SJCRH30 (cell line): Measurements from ENCODE around the gene GALNTL6. TPM values are rescaled to one million over a fixed set of nuclear protein-coding genes. Genes with fewer than 3 reads are reported as not detected.
A peak's percentile ranks its signal among the peaks of the same experiment; 100 is the strongest.
"Not testable (repeated sequence)": the region's sequence is repeated elsewhere in the genome, so short reads cannot be mapped to it uniquely, and the experiment has no call there.

Experiments used
- DNase-seq, 2 experiments: peaks; one replicate each; pipeline ENCODE4 v3.0.0-alpha.2; 2015 to 2020
- H3K27ac ChIP-seq: fragments of 250-450 bp; sonication (Bioruptor Pico); 2 replicates; pipeline ENCODE4 v1.5.1; 2020; ENCODE audit warnings: mild to moderate bottlenecking, moderate library complexity
- H3K27me3 ChIP-seq: fragments of 250-450 bp; sonication (Bioruptor Pico); 2 replicates; pipeline ENCODE4 v1.5.1; 2020; ENCODE audit warnings: mild to moderate bottlenecking, moderate library complexity
- H3K36me3 ChIP-seq: fragments of 250-450 bp; sonication (Bioruptor Pico); 2 replicates; pipeline ENCODE4 v1.5.1; 2020; ENCODE audit warnings: mild to moderate bottlenecking, moderate library complexity
- H3K4me1 ChIP-seq: fragments of 250-450 bp; sonication (Bioruptor Pico); 2 replicates; pipeline ENCODE4 v1.5.1; 2020; ENCODE audit warnings: mild to moderate bottlenecking, moderate library complexity
- H3K4me3 ChIP-seq: fragments of 250-450 bp; sonication (Bioruptor Pico); 2 replicates; pipeline ENCODE4 v1.5.1; 2020; ENCODE audit warnings: mild to moderate bottlenecking, moderate library complexity
- H3K9me3 ChIP-seq: fragments of 250-450 bp; sonication (Bioruptor Pico); replicated peaks from 2 replicates; pipeline ENCODE4 v1.5.1; 2020; ENCODE audit warnings: mild to moderate bottlenecking, moderate library complexity
- total RNA-seq: library from RNA; depleted of rRNA; stranded (reverse); fragments of >200 nt; shearing (Covaris generic); gene quantifications from 2 replicates; pipeline ENCODE4 v1.2.3, GENCODE V29; 2014

GALNTL6 gene
- total RNA-seq, 1 experiment from 2014 or later: 0.36 TPM

DNA sequence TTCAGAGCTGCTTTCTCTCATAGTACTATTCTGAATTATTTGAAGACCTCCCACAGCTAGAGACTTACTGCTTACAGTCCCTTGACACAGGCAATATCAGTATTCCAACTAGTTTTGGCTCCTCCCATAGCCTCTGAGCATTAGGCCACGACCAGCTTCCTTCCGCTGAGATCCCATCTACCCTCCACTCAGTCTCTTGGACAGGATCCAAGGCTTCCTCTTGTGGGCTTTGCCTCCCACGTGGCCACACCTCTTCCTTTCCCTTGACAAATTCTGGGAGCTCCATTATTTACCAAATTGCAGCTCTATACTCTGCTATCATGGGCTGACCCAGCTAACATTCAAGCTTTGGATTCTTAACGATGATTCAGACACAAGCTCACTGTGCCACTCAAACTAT is 885.1 kb downstream of the GALNTL6 start:
- H3K4me1 ChIP-seq: no peaks in the 10 kb centered on the region
- H3K9me3 ChIP-seq: no peaks in the 10 kb centered on the region
- peak in 1 of 2 experiments; percentile 35 for DNase-seq
- no peak overlapping the region for H3K4me3 ChIP-seq
- H3K27me3 ChIP-seq: no peaks in the 10 kb centered on the region
- H3K36me3 ChIP-seq: no peaks in the 10 kb centered on the region
- no peak overlapping the region for H3K27ac ChIP-seq

DNA sequence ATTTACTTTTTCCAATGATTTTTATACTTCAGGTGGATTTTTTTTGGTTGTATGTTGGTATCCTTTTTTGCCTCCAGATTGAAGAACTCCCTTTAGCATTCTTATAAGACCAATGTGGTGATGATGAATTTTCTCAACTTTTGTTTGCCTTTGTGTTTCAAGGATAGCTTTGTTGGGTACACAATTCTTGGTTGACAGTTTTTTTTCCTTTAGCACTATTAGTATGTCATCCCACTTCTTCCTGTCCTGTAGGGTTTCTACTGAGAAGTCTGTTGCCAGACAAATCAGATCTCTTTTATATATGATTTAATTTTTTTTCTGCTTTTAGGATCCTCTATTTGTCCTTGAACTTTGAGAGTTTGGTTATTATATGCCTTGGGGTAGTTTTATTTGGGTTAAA is 892.4 kb downstream of the GALNTL6 start:
- H3K4me1 ChIP-seq: no peaks in the 10 kb centered on the region
- no peak overlapping the region for H3K4me3 ChIP-seq
- H3K36me3 ChIP-seq: no peaks in the 10 kb centered on the region
- no peaks in the 10 kb centered on the region for H3K9me3 ChIP-seq
- no peak for DNase-seq
- no peaks in the 10 kb centered on the region for H3K27me3 ChIP-seq
- H3K27ac ChIP-seq: no peak overlapping the region

DNA sequence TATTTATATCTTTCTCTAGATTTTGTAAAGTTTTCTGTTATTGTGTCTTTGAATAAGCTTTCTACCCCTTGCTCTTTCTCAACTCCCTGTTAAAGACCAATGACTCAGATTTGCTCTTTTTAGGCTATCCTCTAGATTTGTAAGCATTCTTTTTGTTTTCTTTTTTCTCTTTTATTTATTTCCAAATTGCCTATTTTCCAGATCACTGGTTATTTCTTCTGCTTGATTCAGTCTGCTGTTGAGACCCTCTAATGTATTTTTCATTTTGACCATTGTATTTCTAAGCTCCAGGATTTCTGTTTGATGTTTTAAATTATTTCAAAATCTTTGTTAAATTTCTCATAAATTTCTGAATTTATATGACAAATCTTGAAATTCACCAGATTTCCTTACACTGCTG is 892.8 kb downstream of the GALNTL6 start:
- Histone ChIP-seq H3K36me3 (no peaks in the 10 kb centered on the region), H3K4me1 (no peaks in the 10 kb centered on the region), H3K27ac (no peak overlapping the region), H3K9me3 (no peaks in the 10 kb centered on the region), H3K27me3 (no peaks in the 10 kb centered on the region), H3K4me3 (no peak overlapping the region)
- no peak for DNase-seq

DNA sequence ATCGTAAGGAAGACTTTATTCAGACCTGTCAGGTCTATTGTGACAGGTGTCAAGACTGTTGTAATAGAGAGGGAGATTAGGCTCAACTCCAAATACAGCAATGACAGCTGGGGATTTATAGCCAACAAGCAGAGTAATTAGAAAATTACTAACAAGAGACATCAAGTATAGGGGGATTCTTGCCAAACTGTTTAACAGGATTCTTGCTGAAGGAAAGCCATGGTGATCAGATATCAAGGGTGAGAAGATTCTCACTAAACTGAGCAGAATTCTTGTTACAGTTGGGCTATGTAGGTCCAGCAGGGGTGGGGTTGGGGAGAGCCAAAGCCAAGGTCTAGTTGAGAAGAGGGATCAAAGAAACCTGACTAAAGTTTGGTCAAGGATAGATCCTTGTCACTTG is 894.4 kb downstream of the GALNTL6 start:
- no peaks in the 10 kb centered on the region for H3K4me1 ChIP-seq
- DNase-seq: no peak
- H3K9me3 ChIP-seq: no peaks in the 10 kb centered on the region

DNA sequence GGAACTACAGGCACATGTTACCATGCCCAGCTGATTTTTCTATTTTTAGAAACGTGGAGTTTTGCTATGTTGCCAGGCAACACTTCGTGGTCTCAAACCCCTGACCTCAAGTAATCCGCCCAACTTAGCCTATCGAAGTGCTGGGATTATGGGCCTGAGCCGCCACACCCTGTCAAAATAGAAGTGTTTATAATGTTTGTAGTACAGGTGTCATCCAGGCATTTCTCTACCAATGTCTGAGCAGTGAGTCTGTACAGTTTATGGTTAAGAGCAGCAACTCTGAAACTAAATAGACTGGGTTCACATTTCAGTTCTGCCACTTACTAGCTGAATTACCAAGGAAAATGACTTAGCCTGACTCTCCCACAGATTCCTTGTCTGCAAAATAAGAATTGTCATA is 895.0 kb downstream of the GALNTL6 start:
- peak; percentile 36 to 45 for DNase-seq
- Histone ChIP-seq H3K27me3 (no peaks in the 10 kb centered on the region), H3K9me3 (no peaks in the 10 kb centered on the region), H3K4me1 (no peaks in the 10 kb centered on the region), H3K36me3 (no peaks in the 10 kb centered on the region), H3K27ac (no peak overlapping the region), H3K4me3 (no peak overlapping the region)

More for the DNA sequence above, 894.4 kb downstream of the GALNTL6 start:
- no peak overlapping the region for H3K27ac ChIP-seq
- H3K36me3 ChIP-seq: no peaks in the 10 kb centered on the region
- no peak overlapping the region for H3K4me3 ChIP-seq
- H3K27me3 ChIP-seq: no peaks in the 10 kb centered on the region

DNA sequence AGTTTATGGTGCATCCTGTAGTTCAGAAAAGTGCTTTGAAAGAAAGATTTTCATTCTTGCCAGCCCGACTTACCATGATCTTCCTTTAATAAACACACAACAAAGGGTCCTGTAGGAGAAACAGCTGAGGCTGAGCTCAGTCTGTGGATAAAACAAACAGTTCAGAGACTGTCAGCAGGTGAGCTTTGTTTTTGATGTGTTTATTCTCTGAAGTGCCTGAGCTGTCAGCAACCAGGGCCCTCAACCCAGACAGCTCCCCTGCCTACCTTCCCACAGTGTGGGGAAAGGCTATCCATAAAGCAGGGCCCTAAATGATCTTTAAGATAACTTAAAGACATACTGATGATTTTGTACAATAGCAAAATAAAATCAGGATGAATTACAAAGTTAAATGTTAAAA is 896.2 kb downstream of the GALNTL6 start:
- H3K9me3 ChIP-seq: no peaks in the 10 kb centered on the region
- DNase-seq: no peak
- no peaks in the 10 kb centered on the region for H3K36me3 ChIP-seq
- H3K27ac ChIP-seq: no peak overlapping the region
- no peaks in the 10 kb centered on the region for H3K27me3 ChIP-seq
- H3K4me1 ChIP-seq: no peaks in the 10 kb centered on the region
- no peak overlapping the region for H3K4me3 ChIP-seq

DNA sequence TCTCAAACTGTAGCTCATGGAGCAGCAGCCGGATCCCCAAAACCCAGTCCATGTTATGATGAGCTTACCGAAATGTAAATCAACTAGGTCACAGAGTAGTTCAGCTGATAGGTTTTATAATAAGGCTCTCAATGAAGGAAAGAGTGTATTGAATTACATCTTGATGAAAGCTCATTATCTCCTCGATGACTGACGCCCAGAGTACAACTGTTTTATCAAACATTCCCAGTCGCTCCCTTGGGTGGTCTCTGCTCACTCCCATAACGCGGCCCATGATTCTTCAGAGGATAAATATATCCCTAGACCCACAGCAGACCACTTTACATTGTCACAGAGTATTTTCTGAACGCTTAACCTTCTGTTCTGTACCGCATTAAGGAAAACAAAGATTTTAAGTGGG is 903.1 kb downstream of the GALNTL6 start:
- H3K4me3 ChIP-seq: no peak overlapping the region
- H3K27ac ChIP-seq: peak overlapping the region; percentile 8; the same call in 1 of the 2 replicates
- H3K9me3 ChIP-seq: no peaks in the 10 kb centered on the region
- DNase-seq: peak; percentile 58 to 77
- no peaks in the 10 kb centered on the region for H3K27me3 ChIP-seq
- peaks cover 3% of the 10 kb centered on the region; the same call in 1 of the 2 replicates for H3K4me1 ChIP-seq
- H3K36me3 ChIP-seq: no peaks in the 10 kb centered on the region

DNA sequence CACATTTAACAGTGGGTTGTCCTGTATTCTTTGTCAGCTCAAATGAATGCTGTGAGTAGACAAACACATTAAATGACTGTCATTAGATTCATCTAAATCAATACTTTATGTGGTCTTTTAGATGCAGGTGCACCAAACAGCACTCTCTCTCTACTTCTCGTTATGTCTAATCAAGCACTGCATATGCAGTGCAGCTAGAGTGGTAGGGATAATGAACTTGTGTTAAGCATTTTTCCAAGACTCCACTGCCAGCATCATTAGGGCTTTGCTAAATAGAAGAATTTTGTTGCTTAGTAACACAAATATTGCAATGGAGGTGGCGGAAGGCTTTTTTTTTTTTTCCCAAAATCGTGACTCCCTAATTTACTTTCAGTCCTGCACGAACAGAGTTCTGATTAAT is 908.5 kb downstream of the GALNTL6 start:
- Histone ChIP-seq H3K27me3 (no peaks in the 10 kb centered on the region), H3K4me1 (no peaks in the 10 kb centered on the region)
- DNase-seq: no peak

DNA sequence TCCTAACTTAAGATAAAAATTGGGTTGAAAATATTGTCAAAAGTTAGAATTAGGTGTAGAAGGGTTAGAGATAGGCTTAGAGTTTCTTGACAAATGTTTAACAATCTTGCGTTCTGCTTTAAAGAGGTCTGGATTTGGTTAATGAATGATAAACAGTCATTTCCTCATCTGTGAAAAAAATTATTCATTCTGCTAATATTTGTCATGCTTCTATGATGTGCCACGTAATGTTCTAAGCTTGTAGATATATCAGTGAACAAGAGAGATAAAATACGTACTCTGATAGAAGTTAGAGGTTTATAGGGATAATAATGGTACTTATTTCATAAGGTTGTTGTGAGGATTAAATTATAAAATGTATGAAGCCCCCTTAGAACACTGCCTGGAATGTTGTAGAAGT is 912.4 kb downstream of the GALNTL6 start:
- H3K27ac ChIP-seq: no peak overlapping the region
- H3K9me3 ChIP-seq: no peaks in the 10 kb centered on the region
- H3K4me3 ChIP-seq: no peak overlapping the region
- H3K27me3 ChIP-seq: no peaks in the 10 kb centered on the region
- no peaks in the 10 kb centered on the region for H3K4me1 ChIP-seq
- H3K36me3 ChIP-seq: no peaks in the 10 kb centered on the region
- DNase-seq: no peak

More for the DNA sequence above, 908.5 kb downstream of the GALNTL6 start:
- Histone ChIP-seq H3K36me3 (no peaks in the 10 kb centered on the region), H3K27ac (no peak overlapping the region), H3K9me3 (no peaks in the 10 kb centered on the region), H3K4me3 (no peak overlapping the region)

DNA sequence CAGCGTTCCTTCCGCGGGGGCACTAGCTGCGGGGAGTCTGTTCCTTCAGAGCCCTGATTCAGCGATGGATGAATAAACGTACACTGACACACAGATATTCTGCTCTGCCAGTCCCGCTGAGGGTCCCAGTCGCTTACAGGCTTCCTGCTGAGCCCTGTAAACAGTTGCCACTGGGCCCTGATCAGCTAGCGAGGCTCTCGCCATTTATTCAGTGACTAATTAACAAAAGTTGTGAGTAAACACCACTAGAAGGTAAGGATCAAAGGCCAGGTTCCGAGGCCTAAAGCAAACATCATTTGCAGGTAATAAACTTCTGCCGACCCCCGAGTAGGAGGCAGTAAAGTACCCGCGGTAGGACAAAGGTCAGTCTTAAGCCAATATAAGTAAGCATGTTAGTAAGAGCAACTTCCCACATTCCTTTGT is 912.8 kb downstream of the GALNTL6 start:
- no peaks in the 10 kb centered on the region for H3K36me3 ChIP-seq
- no peaks in the 10 kb centered on the region for H3K4me1 ChIP-seq
- DNase-seq: no peak
- H3K4me3 ChIP-seq: no peak overlapping the region
- H3K27ac ChIP-seq: no peak overlapping the region
- no peaks in the 10 kb centered on the region for H3K9me3 ChIP-seq
- no peaks in the 10 kb centered on the region for H3K27me3 ChIP-seq

DNA sequence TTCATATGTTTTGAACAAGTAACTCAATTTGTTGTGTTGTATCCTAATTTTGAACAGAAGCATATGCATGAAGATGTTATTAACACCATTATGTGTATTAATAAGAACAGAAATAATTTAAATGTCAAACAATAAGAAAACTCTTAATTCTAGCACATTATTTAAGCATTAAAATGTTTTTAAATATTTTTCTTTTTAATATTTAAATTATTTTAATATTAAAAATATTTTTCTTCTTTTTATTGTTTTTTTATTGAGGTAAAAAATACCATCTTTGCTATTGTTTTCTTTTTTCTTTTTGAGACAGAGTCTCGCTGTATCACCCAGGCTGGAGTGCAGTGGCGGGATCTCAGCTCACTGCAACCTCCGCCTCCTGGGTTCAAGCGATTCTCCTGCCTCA is 914.4 kb downstream of the GALNTL6 start:
- Histone ChIP-seq H3K4me1 (no peaks in the 10 kb centered on the region), H3K27me3 (no peaks in the 10 kb centered on the region), H3K36me3 (no peaks in the 10 kb centered on the region), H3K4me3 (no peak overlapping the region), H3K9me3 (no peaks in the 10 kb centered on the region), H3K27ac (no peak overlapping the region)
- DNase-seq: no peak

DNA sequence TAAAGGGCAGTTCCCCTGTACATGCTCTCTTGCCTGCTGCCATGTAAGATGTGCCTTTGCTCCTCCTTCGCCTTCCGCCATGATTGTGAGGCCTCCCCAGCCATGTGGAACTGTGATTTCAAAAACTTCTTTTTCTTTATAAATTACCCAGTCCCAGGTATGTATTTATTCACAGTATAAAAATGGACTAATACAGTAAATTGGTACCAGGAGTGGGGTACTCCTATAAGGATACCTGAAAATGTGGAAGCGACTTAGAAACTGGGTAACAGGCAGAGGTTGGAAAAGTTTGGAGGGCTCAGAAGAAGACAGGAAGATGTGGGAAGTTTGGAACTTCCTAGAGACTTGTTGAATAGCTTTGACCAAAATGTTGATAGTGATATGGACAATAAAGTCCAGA is 920.4 kb downstream of the GALNTL6 start:
- H3K27ac ChIP-seq, H3K36me3 ChIP-seq, H3K4me1 ChIP-seq, H3K27me3 ChIP-seq, DNase-seq, H3K4me3 ChIP-seq, H3K9me3 ChIP-seq: not testable (repeated sequence)

DNA sequence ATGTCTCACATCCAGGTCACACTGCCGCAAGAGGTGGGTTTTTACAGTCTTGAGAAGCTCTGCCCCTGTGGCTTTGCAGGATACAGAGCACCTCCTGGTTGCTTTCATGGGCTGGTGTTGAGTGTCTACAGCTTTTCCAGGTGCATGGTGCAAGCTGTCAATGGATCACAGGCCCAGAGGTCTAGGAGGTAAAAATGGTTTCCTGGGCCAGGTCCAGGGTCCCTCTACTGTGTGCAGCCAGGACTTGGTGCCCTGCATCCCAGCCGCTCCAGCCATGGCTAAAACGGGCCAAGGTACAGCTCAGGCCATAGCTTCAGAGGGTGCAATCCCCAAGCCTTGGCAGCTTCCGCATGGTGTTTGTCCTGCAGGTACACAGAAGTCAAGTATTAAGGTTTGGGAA is 921.4 kb downstream of the GALNTL6 start:
- no peaks in the 10 kb centered on the region for H3K4me1 ChIP-seq
- no peak for DNase-seq
- no peaks in the 10 kb centered on the region; the same call in 1 of the 2 replicates for H3K9me3 ChIP-seq
- no peak overlapping the region for H3K27ac ChIP-seq
- H3K4me3 ChIP-seq: no peak overlapping the region
- H3K36me3 ChIP-seq: no peaks in the 10 kb centered on the region
- H3K27me3 ChIP-seq: no peaks in the 10 kb centered on the region

DNA sequence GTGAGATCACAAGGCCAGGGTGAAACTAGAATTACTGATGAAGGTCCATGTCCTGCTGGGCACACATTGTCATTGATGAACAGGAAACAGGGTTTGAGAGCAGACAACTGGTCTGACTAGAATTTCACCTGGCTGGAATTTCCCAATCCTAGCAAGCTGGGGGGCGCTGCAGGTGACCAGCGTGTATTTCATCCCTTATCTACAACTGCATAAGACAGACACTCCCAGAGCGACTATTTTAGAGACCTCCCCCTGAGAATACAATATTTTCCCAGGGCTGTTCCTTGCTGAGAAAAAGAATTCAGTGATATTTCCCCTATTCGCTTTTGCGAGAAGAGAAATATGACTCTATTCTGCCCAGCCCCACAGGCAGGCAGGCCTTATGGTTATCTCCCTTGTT is 922.8 kb downstream of the GALNTL6 start:
- no peak overlapping the region for H3K4me3 ChIP-seq
- H3K27me3 ChIP-seq: no peaks in the 10 kb centered on the region
- H3K4me1 ChIP-seq: no peaks in the 10 kb centered on the region
- no peaks in the 10 kb centered on the region for H3K36me3 ChIP-seq
- DNase-seq: peak in 1 of 2 experiments; percentile 1
- H3K9me3 ChIP-seq: no peaks in the 10 kb centered on the region; the same call in 1 of the 2 replicates
- no peak overlapping the region for H3K27ac ChIP-seq

DNA sequence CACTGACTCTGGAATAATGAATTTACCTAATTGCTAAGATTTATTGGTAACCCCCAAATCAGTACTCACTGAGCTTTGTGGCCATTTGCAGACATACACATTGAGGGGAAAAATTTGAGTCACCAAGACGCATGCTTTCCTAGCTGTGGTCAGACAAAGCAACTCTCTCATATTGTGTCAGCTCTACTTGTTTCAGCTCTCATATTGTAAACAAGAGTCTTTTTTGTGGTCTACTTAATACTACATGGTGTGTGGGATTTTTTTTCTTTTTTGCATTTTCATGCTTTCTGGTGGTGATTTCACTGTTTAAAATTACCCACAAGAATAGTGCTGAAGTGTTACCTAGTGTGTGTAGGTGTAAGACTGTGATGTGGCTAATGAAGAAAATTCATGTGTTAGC is 927.2 kb downstream of the GALNTL6 start:
- Histone ChIP-seq H3K4me3 (no peak overlapping the region), H3K27ac (no peak overlapping the region), H3K4me1 (no peaks in the 10 kb centered on the region), H3K9me3 (no peaks in the 10 kb centered on the region; the same call in 1 of the 2 replicates), H3K36me3 (no peaks in the 10 kb centered on the region), H3K27me3 (no peaks in the 10 kb centered on the region)
- DNase-seq: no peak

DNA sequence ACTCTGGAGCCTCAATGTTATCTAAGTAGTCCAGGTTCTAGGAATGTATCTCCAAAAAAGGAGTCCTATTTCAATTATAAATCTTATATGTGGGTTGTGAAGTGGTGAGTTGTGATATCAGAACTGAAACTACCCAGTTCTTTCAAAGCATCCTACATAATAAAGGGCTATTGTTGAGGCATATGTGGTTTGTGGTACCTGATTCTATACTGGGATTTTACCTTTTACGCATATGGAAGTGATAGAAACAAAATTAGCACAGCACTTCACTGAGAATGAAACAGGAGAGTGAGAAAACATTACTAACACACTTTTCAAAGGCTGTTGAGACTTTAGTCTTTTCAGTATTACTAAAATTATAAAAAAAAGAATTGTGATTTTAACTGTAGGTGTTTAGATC is 937.7 kb downstream of the GALNTL6 start:
- no peaks in the 10 kb centered on the region for H3K36me3 ChIP-seq

More for the DNA sequence above, 937.7 kb downstream of the GALNTL6 start:
- no peak for DNase-seq
- Histone ChIP-seq H3K27me3 (no peaks in the 10 kb centered on the region), H3K4me1 (no peaks in the 10 kb centered on the region), H3K9me3 (no peaks in the 10 kb centered on the region), H3K27ac (no peak overlapping the region), H3K4me3 (no peak overlapping the region)
